HAP-1 (cell line): ENCODE results near the gene TUBB8B.
"Not testable (repeated sequence)": the region's sequence is repeated elsewhere in the genome, so short reads cannot be mapped to it uniquely, and the experiment has no call there.

ENCODE experiments used
- DNase-seq, 2 experiments: peaks; one replicate each; pipeline ENCODE4 v3.0.0-alpha.2; 2016 to 2020; ENCODE audit warnings: low spot score in 2 of 2
- H3K27me3 ChIP-seq: fragments of 250-450 bp; sonication (Bioruptor Pico); 2 replicates; pipeline ENCODE4 v1.5.1; 2020; ENCODE audit warnings: low read depth, mild to moderate bottlenecking, moderate library complexity
- H3K36me3 ChIP-seq: fragments of 250-450 bp; sonication (Bioruptor Pico); replicated peaks from 2 replicates; pipeline ENCODE4 v1.5.1; 2020; ENCODE audit warnings: mild to moderate bottlenecking
- H3K4me1 ChIP-seq: fragments of 250-450 bp; sonication (Bioruptor Pico); 2 replicates; pipeline ENCODE4 v1.5.1; 2020; ENCODE audit warnings: mild to moderate bottlenecking
- H3K4me3 ChIP-seq: fragments of 250-450 bp; sonication (Bioruptor Pico); 2 replicates; pipeline ENCODE4 v1.5.1; 2020; ENCODE audit warnings: mild to moderate bottlenecking, moderate library complexity
- H3K9me3 ChIP-seq: fragments of 250-450 bp; sonication (Bioruptor Pico); 2 replicates; pipeline ENCODE4 v1.5.1; 2020; ENCODE audit warnings: mild to moderate bottlenecking, moderate library complexity
- in situ Hi-C: fragments of 300-500 bp; cut with MboI; formaldehyde crosslinking; loops from 3 replicates; pipeline ENCODE4 v1.14.3; 2020; ENCODE audit warnings: low sequenced_read_pairs, inconsistent platforms, mixed read lengths

TUBB8B gene

DNA sequence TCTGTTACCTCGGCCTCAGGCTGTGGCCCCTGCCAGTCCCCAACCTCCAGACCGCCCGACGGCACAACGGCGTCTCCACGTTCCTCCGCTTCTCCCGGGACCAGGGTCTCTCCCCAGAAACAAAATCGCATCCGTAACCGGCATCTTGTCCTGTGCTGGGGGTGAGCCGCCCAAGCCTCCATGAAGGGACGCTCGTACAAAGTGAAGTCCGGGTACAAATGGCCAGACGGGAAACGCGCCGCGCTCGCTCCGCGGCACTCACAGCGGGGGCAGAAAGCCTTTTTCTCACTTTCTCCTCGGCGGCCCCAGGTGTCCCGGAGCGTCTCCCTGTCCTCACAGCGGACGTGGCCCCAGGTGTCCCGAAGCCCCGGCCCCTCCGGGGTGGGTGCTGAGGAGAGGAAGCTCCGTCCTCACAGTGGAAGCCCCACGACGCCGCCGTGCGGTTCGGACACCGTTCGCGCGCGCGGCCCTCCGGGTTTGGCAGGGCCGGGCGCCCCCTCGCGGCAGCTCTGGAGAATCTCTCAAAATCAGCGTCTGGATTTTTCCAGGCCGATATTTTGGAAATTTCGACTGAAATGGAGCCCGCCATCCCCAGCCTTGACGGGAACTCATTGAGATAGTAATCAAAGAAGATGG, 26.2 kb upstream of the TUBB8B start:
- H3K4me1 ChIP-seq, H3K36me3 ChIP-seq, in situ Hi-C loops, DNase-seq, H3K27me3 ChIP-seq, H3K4me3 ChIP-seq, H3K9me3 ChIP-seq: not testable (repeated sequence)

DNA sequence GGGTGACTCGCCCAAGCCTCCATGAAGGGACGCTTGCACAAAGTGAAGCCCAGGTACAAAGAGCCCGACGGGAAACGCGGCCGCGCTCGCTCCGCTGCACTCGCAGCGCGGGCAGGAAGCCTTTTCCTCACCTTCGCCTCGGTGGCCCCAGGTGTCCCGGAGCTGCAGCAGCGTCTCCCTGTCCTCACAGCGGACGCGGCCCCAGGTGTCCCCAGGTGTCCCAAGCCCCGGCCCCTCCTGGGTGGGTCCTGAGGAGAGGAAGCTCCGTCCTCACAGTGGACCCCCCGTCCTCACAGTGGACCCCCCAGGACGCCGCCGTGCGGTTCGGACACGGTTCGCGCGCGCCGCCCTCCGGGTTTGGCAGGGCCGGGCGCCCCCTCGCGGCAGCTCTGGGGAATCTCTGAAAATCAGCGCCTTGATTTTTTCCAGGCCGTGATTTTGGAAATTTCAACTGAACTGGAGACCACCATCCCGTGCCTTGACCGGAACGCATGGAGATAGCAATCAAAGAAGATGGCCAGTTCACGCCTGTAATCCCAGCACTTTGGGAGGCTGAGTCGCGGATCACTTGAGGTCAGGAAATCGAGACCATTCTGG, 23.9 kb upstream of the TUBB8B start:
- H3K4me3 ChIP-seq, in situ Hi-C loops, H3K9me3 ChIP-seq, H3K4me1 ChIP-seq, H3K27me3 ChIP-seq, DNase-seq, H3K36me3 ChIP-seq: not testable (repeated sequence)

DNA sequence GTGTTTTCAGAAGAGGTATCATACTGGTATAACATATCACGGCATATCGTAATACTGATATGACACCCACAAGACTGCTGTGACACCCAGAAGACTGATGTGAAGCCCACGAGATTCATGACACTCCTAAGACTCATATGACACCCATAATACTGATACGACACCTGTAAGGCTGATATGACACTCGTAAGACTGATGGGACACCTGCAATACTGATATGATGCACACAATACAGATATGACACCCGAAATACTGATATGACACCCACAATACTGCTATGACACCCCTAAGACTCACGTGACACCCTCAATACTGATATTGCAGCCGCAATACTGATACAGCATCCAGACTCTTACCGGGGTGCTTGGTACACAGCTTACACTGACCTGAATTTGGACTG, 18.3 kb upstream of the TUBB8B start:
- H3K9me3 ChIP-seq, H3K27me3 ChIP-seq, in situ Hi-C loops, H3K36me3 ChIP-seq, H3K4me3 ChIP-seq, DNase-seq, H3K4me1 ChIP-seq: not testable (repeated sequence)

DNA sequence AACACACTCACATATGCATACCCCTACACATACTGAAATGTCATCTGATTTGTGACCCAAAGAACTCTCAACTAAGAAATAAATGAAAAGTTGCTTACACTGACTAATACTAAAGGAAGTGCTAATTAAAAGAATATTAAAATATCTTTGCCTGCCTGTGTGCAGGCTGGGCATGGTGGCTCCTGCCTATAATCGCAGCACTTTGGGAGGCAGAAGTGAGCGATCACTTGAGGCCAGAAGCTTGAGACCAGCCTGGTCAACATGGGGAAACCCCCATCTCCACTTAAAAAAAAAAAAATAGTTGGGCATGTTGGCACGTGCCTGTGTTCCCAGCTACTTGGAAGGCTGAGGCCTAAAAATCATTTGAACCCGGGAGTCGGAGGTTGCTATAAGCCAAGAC, 14.9 kb upstream of the TUBB8B start:
- H3K4me1 ChIP-seq, H3K9me3 ChIP-seq, H3K27me3 ChIP-seq, DNase-seq, H3K36me3 ChIP-seq, H3K4me3 ChIP-seq, in situ Hi-C loops: not testable (repeated sequence)

DNA sequence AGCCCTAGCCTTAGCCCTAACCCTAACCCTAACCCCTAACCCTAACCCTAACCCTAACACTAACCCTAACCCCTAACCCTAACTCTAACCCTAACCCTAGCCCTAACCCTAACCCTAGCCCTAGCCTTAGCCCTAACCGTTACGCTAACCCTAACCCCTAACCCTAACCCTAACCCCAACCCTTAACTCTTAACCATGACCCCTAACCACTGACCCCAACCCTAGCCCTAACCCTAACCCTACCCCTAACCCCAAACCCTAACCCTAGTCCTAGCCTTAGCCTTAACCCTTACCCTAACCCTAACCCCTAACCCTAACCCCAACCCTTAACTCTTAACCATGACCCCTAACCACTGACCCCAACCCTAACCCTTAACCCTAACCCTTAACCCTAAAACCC, 14.2 kb upstream of the TUBB8B start:
- DNase-seq, H3K9me3 ChIP-seq, in situ Hi-C loops, H3K36me3 ChIP-seq, H3K4me1 ChIP-seq, H3K27me3 ChIP-seq, H3K4me3 ChIP-seq: not testable (repeated sequence)

DNA sequence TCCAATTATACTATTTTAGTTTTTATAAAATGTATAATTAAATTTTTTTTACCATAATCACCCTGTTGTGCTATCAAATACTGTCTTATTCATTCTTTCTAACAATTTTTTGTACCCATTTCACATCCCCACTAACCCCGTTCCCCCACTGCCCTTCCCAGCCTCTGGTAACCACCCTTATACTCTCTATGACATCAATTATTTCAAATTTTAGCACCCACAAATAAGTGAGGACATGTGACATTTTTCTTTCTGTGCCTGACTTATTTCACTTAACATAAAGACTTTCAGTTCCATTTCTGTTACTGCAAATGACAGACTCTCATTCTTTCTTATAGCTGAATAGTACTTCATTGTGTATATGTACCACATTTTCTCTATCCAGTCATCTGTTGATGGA, 5.0 kb upstream of the TUBB8B start:
- H3K4me3 ChIP-seq, H3K27me3 ChIP-seq, DNase-seq, H3K4me1 ChIP-seq, H3K36me3 ChIP-seq, in situ Hi-C loops, H3K9me3 ChIP-seq: not testable (repeated sequence)

DNA sequence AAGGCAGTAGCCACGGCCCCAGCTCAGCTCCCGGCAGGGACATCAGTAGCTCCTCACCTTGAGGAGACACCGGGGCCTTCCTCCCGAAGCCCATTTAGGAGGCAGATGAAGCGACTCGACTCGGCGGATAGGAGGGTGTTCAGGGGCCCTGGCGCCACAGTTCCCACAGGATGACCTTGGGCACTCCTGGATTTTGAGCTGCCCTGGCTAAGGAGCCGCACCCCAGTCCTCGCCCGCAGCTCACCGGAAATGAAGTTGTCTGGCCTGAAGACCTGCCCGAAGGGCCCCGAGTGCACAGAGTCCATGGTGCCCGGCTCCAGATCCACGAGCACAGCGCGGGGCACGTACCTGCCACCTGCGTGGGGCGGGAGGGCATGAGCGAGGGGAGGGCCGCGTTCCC, 719 bp downstream of the TUBB8B start:
- DNase-seq, H3K4me1 ChIP-seq, H3K36me3 ChIP-seq, in situ Hi-C loops, H3K4me3 ChIP-seq, H3K27me3 ChIP-seq, H3K9me3 ChIP-seq: not testable (repeated sequence)

DNA sequence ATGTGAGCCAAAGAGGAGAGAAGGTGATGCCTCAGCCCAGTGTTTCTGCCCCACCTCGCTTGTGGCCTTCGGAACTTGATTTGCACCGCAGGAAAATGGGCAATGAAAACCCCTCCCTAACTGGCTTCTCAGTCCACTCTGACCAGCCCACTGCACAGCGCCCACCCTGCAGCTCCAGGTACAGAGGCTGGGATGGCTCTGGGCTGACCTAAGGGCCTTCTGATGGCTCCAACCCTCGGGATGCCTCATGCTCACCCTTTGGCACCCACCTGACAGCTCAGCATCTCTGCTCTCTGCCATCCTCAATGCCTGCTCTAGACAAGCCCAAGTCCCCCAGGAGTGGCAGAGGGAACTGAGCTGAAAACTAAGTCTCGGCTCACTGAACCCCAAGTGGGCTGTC, 36.2 kb downstream of the TUBB8B start:
- H3K36me3 ChIP-seq, in situ Hi-C loops, H3K9me3 ChIP-seq, H3K4me1 ChIP-seq, H3K27me3 ChIP-seq, DNase-seq, H3K4me3 ChIP-seq: not testable (repeated sequence)

DNA sequence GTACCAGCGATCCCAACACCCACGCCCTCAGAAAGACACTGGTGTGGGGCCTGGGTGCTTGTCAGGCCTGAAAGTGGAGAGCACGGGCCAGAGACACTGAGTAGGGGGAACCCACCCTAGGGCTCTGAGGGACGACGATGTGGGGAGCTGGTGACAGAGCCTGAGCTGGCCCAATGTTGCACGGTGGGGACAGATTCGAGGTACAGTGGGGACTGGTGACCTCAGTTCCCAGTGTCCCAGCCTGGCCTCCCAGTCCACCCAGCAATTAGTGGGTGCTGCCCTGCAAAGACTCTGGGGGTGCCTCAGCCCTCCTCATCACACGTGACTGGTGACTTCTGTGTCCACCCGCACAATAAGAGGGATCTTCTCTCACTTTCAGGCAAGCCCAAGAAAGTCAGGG, 36.6 kb downstream of the TUBB8B start:
- not testable (repeated sequence) for DNase-seq

DNA sequence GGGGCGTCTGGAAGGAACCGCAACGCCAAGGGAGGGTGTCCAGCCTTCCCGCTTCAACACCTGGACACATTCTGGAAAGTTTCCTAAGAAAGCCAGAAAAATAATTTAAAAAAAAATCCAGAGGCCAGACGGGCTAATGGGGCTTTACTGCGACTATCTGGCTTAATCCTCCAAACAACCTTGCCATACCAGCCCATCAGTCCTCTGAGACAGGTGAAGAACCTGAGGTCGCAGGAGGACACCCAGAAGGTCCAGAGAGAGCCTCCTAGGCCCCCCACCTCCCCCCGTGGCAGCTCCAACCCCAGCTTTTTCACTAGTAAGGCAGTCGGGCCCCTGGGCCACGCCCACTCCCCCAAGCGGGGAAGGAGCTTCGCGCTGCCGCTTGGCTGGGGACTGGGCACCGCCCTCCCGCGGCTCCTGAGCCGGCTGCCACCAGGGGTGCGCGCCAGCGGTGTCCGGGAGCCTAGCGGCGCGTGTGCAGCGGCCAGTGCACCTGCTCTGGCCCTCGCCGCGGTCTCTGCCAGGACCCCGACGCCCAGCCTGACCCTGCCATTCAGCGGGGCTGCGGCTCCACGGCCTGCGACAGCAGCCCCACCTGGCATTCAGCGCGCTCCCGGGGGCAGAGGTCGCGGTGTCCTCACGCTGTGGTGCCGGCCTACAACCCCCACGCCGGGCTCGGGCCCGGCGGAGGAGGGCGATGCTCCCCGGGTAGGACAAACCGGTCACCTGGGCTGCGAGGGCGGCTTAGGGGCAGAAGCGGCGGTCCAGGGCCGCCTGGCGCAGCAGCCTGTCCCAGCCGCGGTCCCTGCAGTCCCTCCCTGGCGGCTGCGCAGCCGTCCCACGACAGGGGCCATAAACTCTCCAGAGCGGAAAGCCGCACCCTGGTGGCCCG, 37.8 kb downstream of the TUBB8B start:
- in situ Hi-C loops, H3K4me1 ChIP-seq, DNase-seq, H3K36me3 ChIP-seq, H3K27me3 ChIP-seq, H3K9me3 ChIP-seq, H3K4me3 ChIP-seq: not testable (repeated sequence)

More for the DNA sequence above, 36.6 kb downstream of the TUBB8B start:
- H3K9me3 ChIP-seq, H3K27me3 ChIP-seq, H3K4me3 ChIP-seq, H3K36me3 ChIP-seq, in situ Hi-C loops, H3K4me1 ChIP-seq: not testable (repeated sequence)

DNA sequence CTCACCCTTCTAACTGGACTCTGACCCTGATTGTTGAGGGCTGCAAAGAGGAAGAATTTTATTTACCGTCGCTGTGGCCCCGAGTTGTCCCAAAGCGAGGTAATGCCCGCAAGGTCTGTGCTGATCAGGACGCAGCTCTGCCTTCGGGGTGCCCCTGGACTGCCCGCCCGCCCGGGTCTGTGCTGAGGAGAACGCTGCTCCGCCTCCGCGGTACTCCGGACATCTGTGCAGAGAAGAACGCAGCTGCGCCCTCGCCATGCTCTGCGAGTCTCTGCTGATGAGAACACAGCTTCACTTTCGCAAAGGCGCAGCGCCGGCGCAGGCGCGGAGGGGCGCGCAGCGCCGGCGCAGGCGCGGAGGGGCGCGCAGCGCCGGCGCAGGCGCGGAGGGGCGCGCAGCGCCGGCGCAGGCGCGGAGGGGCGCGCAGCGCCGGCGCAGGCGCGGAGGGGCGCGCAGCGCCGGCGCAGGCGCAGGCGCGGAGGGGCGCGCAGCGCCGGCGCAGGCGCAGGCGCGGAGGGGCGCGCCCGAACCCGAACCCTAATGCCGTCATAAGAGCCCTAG, 38.7 kb downstream of the TUBB8B start:
- H3K4me3 ChIP-seq, H3K36me3 ChIP-seq, H3K9me3 ChIP-seq, in situ Hi-C loops, H3K4me1 ChIP-seq, DNase-seq, H3K27me3 ChIP-seq: not testable (repeated sequence)

DNA sequence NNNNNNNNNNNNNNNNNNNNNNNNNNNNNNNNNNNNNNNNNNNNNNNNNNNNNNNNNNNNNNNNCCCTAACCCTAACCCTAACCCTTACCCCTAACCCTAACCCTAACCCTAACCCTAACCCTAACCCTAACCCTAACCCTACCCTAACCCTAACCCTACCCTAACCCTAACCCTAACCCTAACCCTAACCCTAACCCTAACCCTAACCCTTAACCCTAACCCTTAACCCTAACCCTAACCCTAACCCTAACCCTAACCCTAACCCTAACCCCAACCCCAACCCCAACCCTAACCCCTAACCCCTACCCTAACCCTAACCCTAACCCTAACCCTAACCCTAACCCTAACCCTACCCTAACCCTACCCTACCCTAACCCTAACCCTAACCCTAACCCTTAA, 39.5 kb downstream of the TUBB8B start:
- H3K4me1 ChIP-seq, H3K36me3 ChIP-seq, H3K4me3 ChIP-seq, in situ Hi-C loops, DNase-seq, H3K9me3 ChIP-seq, H3K27me3 ChIP-seq: not testable (repeated sequence)
